Measurements from ENCODE around the gene IBTK.

DNA sequence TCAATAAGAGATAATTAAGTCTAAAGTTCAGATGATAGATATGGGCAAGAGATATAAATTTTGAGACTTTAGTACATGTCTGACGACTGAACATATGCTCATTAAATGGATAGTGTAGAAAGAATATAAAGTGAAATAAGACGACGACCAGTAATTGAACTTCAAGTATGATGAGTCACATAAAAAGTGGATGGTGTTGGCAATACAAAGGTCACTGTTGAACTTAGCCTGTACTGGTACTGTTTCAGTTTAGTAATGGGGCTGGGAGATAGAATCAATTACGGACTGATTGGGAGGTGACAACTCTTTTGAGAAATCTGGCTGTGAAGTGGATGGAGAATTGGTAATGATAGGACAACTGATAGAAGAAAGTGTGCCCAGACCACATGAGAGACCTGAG, 68.1 kb downstream of the IBTK start:
- TF ChIP-seq CHD1 (IDR thresholded peaks at IDR 0.05; ENCODE audit: low read depth, low read length) (no peak), RAD21 (IDR thresholded peaks at IDR 0.05; ENCODE audit: low read length) (no peak)
- TF ChIP-seq, protein P1, sequence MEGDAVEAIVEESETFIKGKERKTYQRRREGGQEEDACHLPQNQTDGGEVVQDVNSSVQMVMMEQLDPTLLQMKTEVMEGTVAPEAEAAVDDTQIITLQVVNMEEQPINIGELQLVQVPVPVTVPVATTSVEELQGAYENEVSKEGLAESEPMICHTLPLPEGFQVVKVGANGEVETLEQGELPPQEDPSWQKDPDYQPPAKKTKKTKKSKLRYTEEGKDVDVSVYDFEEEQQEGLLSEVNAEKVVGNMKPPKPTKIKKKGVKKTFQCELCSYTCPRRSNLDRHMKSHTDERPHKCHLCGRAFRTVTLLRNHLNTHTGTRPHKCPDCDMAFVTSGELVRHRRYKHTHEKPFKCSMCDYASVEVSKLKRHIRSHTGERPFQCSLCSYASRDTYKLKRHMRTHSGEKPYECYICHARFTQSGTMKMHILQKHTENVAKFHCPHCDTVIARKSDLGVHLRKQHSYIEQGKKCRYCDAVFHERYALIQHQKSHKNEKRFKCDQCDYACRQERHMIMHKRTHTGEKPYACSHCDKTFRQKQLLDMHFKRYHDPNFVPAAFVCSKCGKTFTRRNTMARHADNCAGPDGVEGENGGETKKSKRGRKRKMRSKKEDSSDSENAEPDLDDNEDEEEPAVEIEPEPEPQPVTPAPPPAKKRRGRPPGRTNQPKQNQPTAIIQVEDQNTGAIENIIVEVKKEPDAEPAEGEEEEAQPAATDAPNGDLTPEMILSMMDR (conservative IDR thresholded peaks at IDR 0.05; ENCODE audit: low read depth, low read length), result no peak

Data from IMR-90 (cell line).